ENCODE results near the gene MARCHF3. TPM values are rescaled to one million over a fixed set of nuclear protein-coding genes. Genes with fewer than 3 reads are reported as not detected.

Gene MARCHF3
- total and polyA plus RNA-seq, 10 of the 15 experiments (the other 5 are each of a cell fraction or from before 2014, with no cell fraction given): 3.6 to 24.1 (median 11.3) TPM

GRCh38 chr5:126849101-126849678 lies 181.2 kb downstream of the MARCHF3 start:
- H2AFZ ChIP-seq (ENCODE audit: control insufficient read depth, low read depth, low read length): no peak overlapping the region
- TF ChIP-seq PAX5 (IDR thresholded peaks at IDR 0.05; ENCODE audit: borderline replicate concordance, low read depth, low read length): no peak
- no peak for TF ChIP-seq ZSCAN29 (IDR thresholded peaks at IDR 0.05)
- TF ChIP-seq HDAC2 (IDR thresholded peaks at IDR 0.05): no peak
- TF ChIP-seq GATAD2B (conservative IDR thresholded peaks at IDR 0.05; ENCODE audit: low read depth): no peak
- no peak for TF ChIP-seq CBX3 (IDR thresholded peaks at IDR 0.05; ENCODE audit: borderline replicate concordance, low read depth)
- TF ChIP-seq ATF3 (IDR thresholded peaks at IDR 0.05; ENCODE audit: borderline replicate concordance, extremely low read depth, low read depth, low read length): no peak
- TF ChIP-seq KLF5 (IDR thresholded peaks at IDR 0.05; ENCODE audit: partially characterized antibody): no peak
- TF ChIP-seq NFYA (IDR thresholded peaks at IDR 0.05; ENCODE audit: borderline replicate concordance, low read depth, low read length): no peak
- no peak for TF ChIP-seq IKZF1 (conservative IDR thresholded peaks at IDR 0.05)
- no peak for TF ChIP-seq PRDM15 (CRISPR knock-in tag; IDR thresholded peaks at IDR 0.05)
- no peak for TF ChIP-seq CREB1 (IDR thresholded peaks at IDR 0.05; ENCODE audit: low read depth)
- no peak for TF ChIP-seq CBX5 (IDR thresholded peaks at IDR 0.05; ENCODE audit: low read depth)
- TF ChIP-seq RELA (IDR thresholded peaks at IDR 0.05; ENCODE audit: borderline replicate concordance, partially characterized antibody): no peak
- no peaks in the 10 kb centered on the region for H3K79me2 ChIP-seq (ENCODE audit: control insufficient read depth, insufficient read depth, low read length)
- POLR2A ChIA-PET: no interaction called here
- H3K27ac ChIP-seq (ENCODE audit: control insufficient read depth, insufficient read depth): no peak overlapping the region
- 97% methylated on average over 3 of the region's 3 CpGs for WGBS (ENCODE audit: insufficient coverage, insufficient replicate concordance, low lambda C conversion rate, missing lambda C conversion rate)
- FAIRE-seq: no peak
- H3K4me3 ChIP-seq: no peak overlapping the region
- DNase-seq (ENCODE audit: low read depth, low spot score): no peak
- H3K4me1 ChIP-seq (ENCODE audit: control insufficient read depth, insufficient read depth, low read length): peaks cover 12% of the 10 kb centered on the region
- BruUV-seq (replicated peaks): no TSS peak
- no peak for ATAC-seq
- H4K20me1 ChIP-seq (ENCODE audit: control insufficient read depth, insufficient read depth): no peaks in the 10 kb centered on the region
- in situ Hi-C loops (cut with MboI) (no loop called here), intact Hi-C loops (cut with micrococcal nuclease; ENCODE audit: unreplicated experiment) (loop anchor here (5.0 to 10.0 kb wide), 3 partner anchors 176 to 646 kb away; no protein-coding TSS in a partner anchor)
- no peak overlapping the region for H3K9ac ChIP-seq (ENCODE audit: control insufficient read depth, insufficient read depth, low read length)
- no peaks in the 10 kb centered on the region; the same call in 2 of the 3 replicates for H3K9me3 ChIP-seq (replicated peaks; ENCODE audit: control insufficient read depth, insufficient read depth, low read length)
- RAD21 ChIA-PET (ENCODE audit: unreplicated experiment): interaction anchor here (0.7 kb wide), 1 partner anchor 11 kb away, joined by 3 read pairs; no protein-coding TSS in a partner anchor
- no peaks in the 10 kb centered on the region for H3K36me3 ChIP-seq (ENCODE audit: control insufficient read depth in 2 of 2, insufficient read depth in 2 of 2, low read length in 1 of 2)
- CTCF ChIA-PET: interaction anchor here (0.7 to 2.4 kb wide), 4 partner anchors 12 to 463 kb away, joined by 3 to 7 read pairs (median 3); no protein-coding TSS in a partner anchor
- H3K27me3 ChIP-seq (replicated peaks in 1 of 2; ENCODE audit: control insufficient read depth in 2 of 2, insufficient read depth in 2 of 2, low read length in 1 of 2): no peaks in the 10 kb centered on the region
- SMC1A ChIA-PET (ENCODE audit: uncharacterized antibody, unreplicated experiment): interaction anchor here (0.6 to 2.3 kb wide), 4 partner anchors 11 to 68 kb away, joined by 3 to 6 read pairs (median 4); no protein-coding TSS in a partner anchor
- no peak overlapping the region for H3K4me2 ChIP-seq (ENCODE audit: control insufficient read depth, insufficient read depth)

All from GM12878 (cell line).